Measurements from ENCODE around the gene RRP1B. TPM values are rescaled to one million over a fixed set of nuclear protein-coding genes. Genes with fewer than 3 reads are reported as not detected.
"Not testable (repeated sequence)": the region's sequence is repeated elsewhere in the genome, so short reads cannot be mapped to it uniquely, and the experiment has no call there.

Gene RRP1B
- total and polyA plus RNA-seq, 2 experiments from 2014 or later, result 54.8 to 95.7 TPM

- H3K9me3 Mint-ChIP-seq, result peaks cover 14% of the 10 kb centered on the region
- not testable (repeated sequence) for H3K36me3 Mint-ChIP-seq (ENCODE audit: low read depth); H3K4me2 ChIP-seq; H3K36me3 ChIP-seq (ENCODE audit: insufficient read depth); H3K27ac Mint-ChIP-seq; H3K4me3 Mint-ChIP-seq; H2AFZ ChIP-seq; ATAC-seq; H3K4me1 Mint-ChIP-seq; H3K9me2 ChIP-seq (ENCODE audit: insufficient read depth); H3K27ac ChIP-seq (ENCODE audit: low read depth); H3K4me3 ChIP-seq; H3K27me3 Mint-ChIP-seq (ENCODE audit: insufficient read depth, low read depth, poor library complexity); H3K27me3 ChIP-seq (ENCODE audit: insufficient read depth); H3K79me2 ChIP-seq (replicated peaks; ENCODE audit: insufficient read depth); H3K4me1 ChIP-seq (ENCODE audit: insufficient read depth); H4K20me1 ChIP-seq (replicated peaks; ENCODE audit: insufficient read depth); H3F3A ChIP-seq (replicated peaks; ENCODE audit: low read depth); DNase-seq (ENCODE audit: low spot score)
Measured at GRCh38 chr21:43616861-43617260, 42.5 kb upstream of the RRP1B start.

GRCh38 chr21:43618940-43619339 is 40.4 kb upstream of the RRP1B start:
- Histone ChIP-seq H3K27ac (ENCODE audit: low read depth) (no peak overlapping the region), H2AFZ (no peak overlapping the region), H4K20me1 (replicated peaks; ENCODE audit: insufficient read depth) (no peaks in the 10 kb centered on the region), H3K27me3 (ENCODE audit: insufficient read depth) (no peaks in the 10 kb centered on the region), H3K9me2 (ENCODE audit: insufficient read depth) (no peaks in the 10 kb centered on the region), H3K36me3 (ENCODE audit: insufficient read depth) (no peaks in the 10 kb centered on the region; the same call in 1 of the 2 replicates), H3K4me1 (ENCODE audit: insufficient read depth) (no peaks in the 10 kb centered on the region), H3F3A (replicated peaks; ENCODE audit: low read depth) (no peaks in the 10 kb centered on the region), H3K4me2 (no peak overlapping the region), H3K4me3 (no peak overlapping the region), H3K79me2 (replicated peaks; ENCODE audit: insufficient read depth) (no peaks in the 10 kb centered on the region)
- DNase-seq (ENCODE audit: low spot score), result no peak
- H3K4me1 Mint-ChIP-seq, result no peaks in the 10 kb centered on the region
- H3K9me3 Mint-ChIP-seq, result peaks cover 14% of the 10 kb centered on the region
- peaks cover 5% of the 10 kb centered on the region; the same call in 2 of the 3 replicates for H3K36me3 Mint-ChIP-seq (ENCODE audit: low read depth)
- no peak for ATAC-seq
- H3K4me3 Mint-ChIP-seq, result no peak overlapping the region
- H3K27ac Mint-ChIP-seq, result no peak overlapping the region
- peaks cover 4% of the 10 kb centered on the region for H3K27me3 Mint-ChIP-seq (ENCODE audit: insufficient read depth, low read depth, poor library complexity)
- TF ChIP-seq NANOG (IDR thresholded peaks at IDR 0.05; ENCODE audit: borderline replicate concordance), result no peak
- no peak for TF ChIP-seq ZNF331 (CRISPR knock-in tag; IDR thresholded peaks at IDR 0.05; ENCODE audit: low read depth)
- no peak for TF ChIP-seq STAT1 (IDR thresholded peaks at IDR 0.05; ENCODE audit: unreplicated experiment)
- TF ChIP-seq EZH2 (IDR thresholded peaks at IDR 0.05; ENCODE audit: low read depth, unreplicated experiment), result no peak
- TF ChIP-seq ETS1 (IDR thresholded peaks at IDR 0.05), result no peak
- TF ChIP-seq, protein P1, sequence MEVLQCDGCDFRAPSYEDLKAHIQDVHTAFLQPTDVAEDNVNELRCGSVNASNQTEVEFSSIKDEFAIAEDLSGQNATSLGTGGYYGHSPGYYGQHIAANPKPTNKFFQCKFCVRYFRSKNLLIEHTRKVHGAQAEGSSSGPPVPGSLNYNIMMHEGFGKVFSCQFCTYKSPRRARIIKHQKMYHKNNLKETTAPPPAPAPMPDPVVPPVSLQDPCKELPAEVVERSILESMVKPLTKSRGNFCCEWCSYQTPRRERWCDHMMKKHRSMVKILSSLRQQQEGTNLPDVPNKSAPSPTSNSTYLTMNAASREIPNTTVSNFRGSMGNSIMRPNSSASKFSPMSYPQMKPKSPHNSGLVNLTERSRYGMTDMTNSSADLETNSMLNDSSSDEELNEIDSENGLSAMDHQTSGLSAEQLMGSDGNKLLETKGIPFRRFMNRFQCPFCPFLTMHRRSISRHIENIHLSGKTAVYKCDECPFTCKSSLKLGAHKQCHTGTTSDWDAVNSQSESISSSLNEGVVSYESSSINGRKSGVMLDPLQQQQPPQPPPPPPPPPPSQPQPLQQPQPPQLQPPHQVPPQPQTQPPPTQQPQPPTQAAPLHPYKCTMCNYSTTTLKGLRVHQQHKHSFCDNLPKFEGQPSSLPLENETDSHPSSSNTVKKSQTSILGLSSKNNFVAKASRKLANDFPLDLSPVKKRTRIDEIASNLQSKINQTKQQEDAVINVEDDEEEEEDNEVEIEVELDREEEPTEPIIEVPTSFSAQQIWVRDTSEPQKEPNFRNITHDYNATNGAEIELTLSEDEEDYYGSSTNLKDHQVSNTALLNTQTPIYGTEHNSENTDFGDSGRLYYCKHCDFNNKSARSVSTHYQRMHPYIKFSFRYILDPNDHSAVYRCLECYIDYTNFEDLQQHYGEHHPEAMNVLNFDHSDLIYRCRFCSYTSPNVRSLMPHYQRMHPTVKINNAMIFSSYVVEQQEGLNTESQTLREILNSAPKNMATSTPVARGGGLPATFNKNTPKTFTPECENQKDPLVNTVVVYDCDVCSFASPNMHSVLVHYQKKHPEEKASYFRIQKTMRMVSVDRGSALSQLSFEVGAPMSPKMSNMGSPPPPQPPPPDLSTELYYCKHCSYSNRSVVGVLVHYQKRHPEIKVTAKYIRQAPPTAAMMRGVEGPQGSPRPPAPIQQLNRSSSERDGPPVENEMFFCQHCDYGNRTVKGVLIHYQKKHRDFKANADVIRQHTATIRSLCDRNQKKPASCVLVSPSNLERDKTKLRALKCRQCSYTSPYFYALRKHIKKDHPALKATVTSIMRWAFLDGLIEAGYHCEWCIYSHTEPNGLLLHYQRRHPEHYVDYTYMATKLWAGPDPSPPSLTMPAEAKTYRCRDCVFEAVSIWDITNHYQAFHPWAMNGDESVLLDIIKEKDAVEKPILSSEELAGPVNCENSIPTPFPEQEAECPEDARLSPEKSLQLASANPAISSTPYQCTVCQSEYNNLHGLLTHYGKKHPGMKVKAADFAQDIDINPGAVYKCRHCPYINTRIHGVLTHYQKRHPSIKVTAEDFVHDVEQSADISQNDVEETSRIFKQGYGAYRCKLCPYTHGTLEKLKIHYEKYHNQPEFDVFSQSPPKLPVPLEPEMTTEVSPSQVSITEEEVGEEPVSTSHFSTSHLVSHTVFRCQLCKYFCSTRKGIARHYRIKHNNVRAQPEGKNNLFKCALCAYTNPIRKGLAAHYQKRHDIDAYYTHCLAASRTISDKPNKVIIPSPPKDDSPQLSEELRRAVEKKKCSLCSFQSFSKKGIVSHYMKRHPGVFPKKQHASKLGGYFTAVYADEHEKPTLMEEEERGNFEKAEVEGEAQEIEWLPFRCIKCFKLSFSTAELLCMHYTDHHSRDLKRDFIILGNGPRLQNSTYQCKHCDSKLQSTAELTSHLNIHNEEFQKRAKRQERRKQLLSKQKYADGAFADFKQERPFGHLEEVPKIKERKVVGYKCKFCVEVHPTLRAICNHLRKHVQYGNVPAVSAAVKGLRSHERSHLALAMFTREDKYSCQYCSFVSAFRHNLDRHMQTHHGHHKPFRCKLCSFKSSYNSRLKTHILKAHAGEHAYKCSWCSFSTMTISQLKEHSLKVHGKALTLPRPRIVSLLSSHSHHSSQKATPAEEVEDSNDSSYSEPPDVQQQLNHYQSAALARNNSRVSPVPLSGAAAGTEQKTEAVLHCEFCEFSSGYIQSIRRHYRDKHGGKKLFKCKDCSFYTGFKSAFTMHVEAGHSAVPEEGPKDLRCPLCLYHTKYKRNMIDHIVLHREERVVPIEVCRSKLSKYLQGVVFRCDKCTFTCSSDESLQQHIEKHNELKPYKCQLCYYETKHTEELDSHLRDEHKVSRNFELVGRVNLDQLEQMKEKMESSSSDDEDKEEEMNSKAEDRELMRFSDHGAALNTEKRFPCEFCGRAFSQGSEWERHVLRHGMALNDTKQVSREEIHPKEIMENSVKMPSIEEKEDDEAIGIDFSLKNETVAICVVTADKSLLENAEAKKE (CRISPR knock-in tag; IDR thresholded peaks at IDR 0.05), result no peak
- TF ChIP-seq REST (IDR thresholded peaks at IDR 0.05; ENCODE audit: unreplicated experiment), result no peak
- no peak for TF ChIP-seq EZH2phosphoT487 (IDR thresholded peaks at IDR 0.05; ENCODE audit: unreplicated experiment)
- no peak for TF ChIP-seq POLR2AphosphoS5 (IDR thresholded peaks at IDR 0.05; ENCODE audit: low read depth)
- no peak for TF ChIP-seq CTCF (conservative IDR thresholded peaks at IDR 0.05; ENCODE audit: low read depth in 2 of 2)

Measured in GM23338 (cell line).